Thyroid gland (tissue), 4 donors: ENCODE results near the gene CAMK1D. TPM values are rescaled to one million over a fixed set of nuclear protein-coding genes. Genes with fewer than 3 reads are reported as not detected.

Experiments
- DNase-seq, 2 donors: peaks; one replicate each; pipeline ENCODE4 v3.0.0-alpha.2; 2019
- H3K27ac ChIP-seq, 3 donors: fragments of 200-600 bp; sonication (generic); 1 replicate in 2 of 3; 2 replicates in 1 of 3; pipeline ENCODE4 v1.5.1; 2016 to 2019; ENCODE audit warnings: mild to moderate bottlenecking in 1 of 3, moderate library complexity in 1 of 3
- H3K27me3 ChIP-seq: fragments of 200-600 bp; sonication (generic); one replicate; pipeline ENCODE4 v1.5.1; 2019
- H3K36me3 ChIP-seq, 2 donors: fragments of 200-600 bp; sonication (generic); one replicate each; pipeline ENCODE4 v1.5.1; 2016 to 2019
- H3K4me1 ChIP-seq, 2 donors: fragments of 200-600 bp; sonication (generic); one replicate each; pipeline ENCODE4 v1.5.1; 2017 to 2019
- H3K4me3 ChIP-seq, 3 donors: fragments of 200-600 bp; sonication (generic); replicated peaks in 1 of 3; 1 replicate in 2 of 3; 2 replicates in 1 of 3; pipeline ENCODE4 v1.5.1; 2016; ENCODE audit warnings: mild to moderate bottlenecking in 1 of 3
- H3K9me3 ChIP-seq: fragments of 200-600 bp; sonication (generic); one replicate; pipeline ENCODE4 v1.5.1; 2017
- POLR2A ChIP-seq, 2 donors: fragments of 450-650 bp; IDR thresholded peaks; one replicate each; pipeline ENCODE4 v1.6.1; 2017; ENCODE audit warnings: antibody characterized with exemption in 2 of 2, mild to moderate bottlenecking in 2 of 2, moderate library complexity in 1 of 2
- WGBS, 2 donors: methylation state at CpG; one replicate each; pipeline ENCODE4 v1.1.5; 2017; 5-methylcytosine and 5-hydroxymethylcytosine counted together
- intact Hi-C: fragments of 100-400 bp; cut with DNase I; formaldehyde crosslinking; loops from one replicate; pipeline ENCODE4 v1.15.1; 2023
- total RNA-seq, 4 donors: library from RNA; depleted of rRNA; stranded (reverse); fragments of >200 nt; gene quantifications; one replicate each; pipeline ENCODE4 v1.2.3, GENCODE V29; 2016
- TF ChIP-seq, protein P1 (sequence below), 6 experiments: fragments of 200-600 bp in 3 of 6; fragments of 450-650 bp in 3 of 6; sonication (generic) in 3 of 6; IDR thresholded peaks; one replicate each; pipeline ENCODE4 v1.5.1; 2016 to 2019; ENCODE audit warnings: antibody characterized with exemption in 6 of 6, mild to moderate bottlenecking in 2 of 6, inconsistent platforms in 1 of 6, moderate library complexity in 1 of 6

The CAMK1D gene
- total RNA-seq, 4 donors from 2014 or later = 12.2 to 29.6 (median 17.4) TPM

DNA sequence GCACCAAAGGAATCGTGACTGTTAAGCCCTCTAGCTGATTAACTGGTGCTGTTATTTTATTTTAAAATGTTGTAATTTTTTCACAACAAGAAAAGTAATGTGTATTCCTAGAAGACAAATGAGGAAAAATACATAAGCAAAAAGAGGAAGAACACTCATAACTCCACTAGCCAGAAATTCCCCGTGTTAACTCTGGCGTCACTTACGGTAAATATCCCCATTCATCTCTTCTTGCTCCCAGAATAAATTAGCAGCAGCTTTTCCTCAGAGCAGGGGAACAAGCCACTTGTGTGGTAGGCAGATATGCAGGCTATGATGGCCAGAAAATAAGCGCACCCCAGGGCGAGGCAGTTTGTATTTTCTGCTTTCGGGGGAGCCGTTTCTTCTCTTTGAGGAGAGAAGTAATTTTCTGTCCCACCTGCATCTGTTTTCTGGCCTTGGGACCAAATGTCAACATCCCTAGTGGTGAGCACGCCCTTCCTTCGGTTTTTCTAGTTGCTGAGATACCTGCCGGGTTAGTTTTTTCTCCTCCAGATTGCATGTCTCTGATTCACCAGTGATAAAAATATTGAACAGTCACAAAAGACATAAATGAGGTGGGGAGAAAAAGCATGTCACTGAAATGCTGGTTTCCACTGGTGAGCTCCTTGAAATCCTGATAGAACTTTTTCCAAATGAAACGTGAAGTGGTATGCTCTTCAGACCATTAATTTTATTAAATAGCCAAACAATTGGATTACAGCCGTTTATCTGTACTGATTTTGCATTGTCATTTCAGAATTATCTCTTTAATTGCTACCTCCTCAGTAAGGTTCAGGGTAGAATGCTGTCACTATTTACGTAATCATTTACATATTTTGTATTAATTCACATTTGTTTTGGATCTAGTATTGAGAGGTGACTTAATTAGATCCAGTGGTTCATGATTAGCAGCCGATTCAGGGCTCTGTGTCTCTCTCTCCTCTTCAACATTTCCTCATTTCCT lies 268.1 kb downstream of the CAMK1D start:
- no peaks in the 10 kb centered on the region for H3K9me3 ChIP-seq
- no peak for DNase-seq
- intact Hi-C loops = no loop called here
- peaks cover 26 to 28% of the 10 kb centered on the region in 2 donors for H3K4me1 ChIP-seq
- no peaks in the 10 kb centered on the region for H3K27me3 ChIP-seq
- H3K4me3 ChIP-seq = no peak overlapping the region
- no peak for TF ChIP-seq POLR2A (IDR thresholded peaks at IDR 0.05)
- TF ChIP-seq, protein P1, sequence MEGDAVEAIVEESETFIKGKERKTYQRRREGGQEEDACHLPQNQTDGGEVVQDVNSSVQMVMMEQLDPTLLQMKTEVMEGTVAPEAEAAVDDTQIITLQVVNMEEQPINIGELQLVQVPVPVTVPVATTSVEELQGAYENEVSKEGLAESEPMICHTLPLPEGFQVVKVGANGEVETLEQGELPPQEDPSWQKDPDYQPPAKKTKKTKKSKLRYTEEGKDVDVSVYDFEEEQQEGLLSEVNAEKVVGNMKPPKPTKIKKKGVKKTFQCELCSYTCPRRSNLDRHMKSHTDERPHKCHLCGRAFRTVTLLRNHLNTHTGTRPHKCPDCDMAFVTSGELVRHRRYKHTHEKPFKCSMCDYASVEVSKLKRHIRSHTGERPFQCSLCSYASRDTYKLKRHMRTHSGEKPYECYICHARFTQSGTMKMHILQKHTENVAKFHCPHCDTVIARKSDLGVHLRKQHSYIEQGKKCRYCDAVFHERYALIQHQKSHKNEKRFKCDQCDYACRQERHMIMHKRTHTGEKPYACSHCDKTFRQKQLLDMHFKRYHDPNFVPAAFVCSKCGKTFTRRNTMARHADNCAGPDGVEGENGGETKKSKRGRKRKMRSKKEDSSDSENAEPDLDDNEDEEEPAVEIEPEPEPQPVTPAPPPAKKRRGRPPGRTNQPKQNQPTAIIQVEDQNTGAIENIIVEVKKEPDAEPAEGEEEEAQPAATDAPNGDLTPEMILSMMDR (IDR thresholded peaks at IDR 0.05) = no peak
- 64 to 68% methylated on average over 15 of the region's 15 CpGs for WGBS, 2 donors
- no peaks in the 10 kb centered on the region for H3K36me3 ChIP-seq
- H3K27ac ChIP-seq = no peak overlapping the region

DNA sequence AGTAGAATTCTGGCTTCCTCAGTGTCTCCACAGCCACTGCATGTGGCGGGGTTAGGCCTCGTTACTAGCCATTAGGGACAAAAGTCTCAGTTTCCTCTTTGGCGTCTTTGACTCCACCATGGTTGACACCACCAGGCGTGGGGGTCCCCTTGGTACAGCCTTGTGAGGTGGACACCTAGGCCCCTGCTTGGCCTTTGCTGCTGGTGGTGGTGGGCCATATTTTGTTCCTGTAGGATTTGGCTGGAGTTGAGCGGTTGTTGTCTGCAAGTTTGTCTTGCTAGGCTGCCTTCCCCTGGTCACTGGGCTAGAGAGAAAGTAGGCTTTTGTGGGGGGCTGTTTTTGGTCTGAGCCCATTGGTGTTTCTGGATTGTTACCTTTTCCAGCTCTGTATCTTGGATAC lies 272.7 kb downstream of the CAMK1D start:
- Histone ChIP-seq H3K9me3 (no peaks in the 10 kb centered on the region), H3K36me3 (no peaks in the 10 kb centered on the region), H3K27me3 (no peaks in the 10 kb centered on the region), H3K27ac (no peak overlapping the region), H3K4me1 (peaks cover 10 to 13% of the 10 kb centered on the region in 2 donors), H3K4me3 (no peak overlapping the region)
- no peak for TF ChIP-seq POLR2A (IDR thresholded peaks at IDR 0.05)
- TF ChIP-seq, protein P1 (IDR thresholded peaks at IDR 0.05) = no peak
- DNase-seq = no peak
- intact Hi-C loops = no loop called here
- WGBS, 2 donors = 88 to 90% methylated on average over 5 of the region's 5 CpGs

DNA sequence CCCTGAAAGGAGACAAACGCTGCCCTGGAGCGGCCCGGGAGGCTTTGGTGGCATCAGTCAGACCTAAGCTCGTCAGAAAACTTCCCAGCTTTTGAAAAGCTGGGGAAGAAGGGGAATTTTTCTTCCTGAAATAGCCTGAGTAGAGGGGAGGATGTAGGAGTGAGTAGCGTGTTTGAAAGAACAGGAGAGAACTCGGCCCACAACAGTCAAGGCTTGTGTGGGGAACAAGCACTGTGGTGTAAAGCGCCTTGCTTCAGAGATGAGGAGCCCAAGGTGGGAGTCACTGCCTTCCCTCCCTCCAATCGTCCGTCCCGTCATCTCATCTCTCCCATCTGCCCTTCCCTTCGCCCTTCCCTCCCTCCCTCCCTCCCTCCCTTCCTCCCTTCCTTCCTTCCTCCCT lies 273.3 kb downstream of the CAMK1D start:
- no peaks in the 10 kb centered on the region for H3K36me3 ChIP-seq
- H3K27me3 ChIP-seq = no peaks in the 10 kb centered on the region
- peaks cover 3 to 6% of the 10 kb centered on the region in 2 donors for H3K4me1 ChIP-seq
- intact Hi-C loops = no loop called here
- H3K4me3 ChIP-seq = no peak overlapping the region
- H3K27ac ChIP-seq = no peak overlapping the region
- TF ChIP-seq, protein P1 (IDR thresholded peaks at IDR 0.05) = no peak
- TF ChIP-seq POLR2A (IDR thresholded peaks at IDR 0.05) = no peak
- no peaks in the 10 kb centered on the region for H3K9me3 ChIP-seq
- 85 to 94% methylated on average over 11 of the region's 11 CpGs for WGBS, 2 donors
- DNase-seq = no peak

DNA sequence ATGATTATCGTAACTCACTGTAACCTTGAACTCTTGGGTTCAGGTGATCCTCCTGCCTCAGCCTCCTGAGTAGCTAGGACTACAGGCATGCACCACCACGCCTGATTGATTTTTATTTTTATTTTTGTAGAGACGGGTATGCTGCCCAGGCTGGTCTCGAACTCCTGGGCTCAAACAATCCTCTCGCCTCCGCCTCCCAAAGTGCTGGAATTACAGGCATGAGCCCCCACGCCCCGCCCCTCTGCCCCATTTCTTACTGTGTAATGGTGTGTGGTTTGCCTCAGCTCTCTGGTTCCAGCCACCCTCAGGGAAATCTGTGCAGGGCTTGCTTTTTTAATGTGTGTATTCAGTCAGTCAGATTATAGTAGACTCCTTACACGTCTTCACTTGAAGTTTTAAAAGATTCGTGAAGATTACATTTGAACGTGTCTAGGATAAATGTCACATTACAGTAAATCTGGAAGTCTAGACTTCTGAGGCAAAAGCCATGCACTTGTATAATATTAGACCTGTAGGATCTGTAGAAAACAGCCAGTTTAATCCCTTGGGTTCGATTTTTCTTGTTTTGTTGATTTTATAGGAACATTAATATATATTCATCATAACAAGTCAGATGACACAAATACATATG lies 276.2 kb downstream of the CAMK1D start:
- no peak for DNase-seq
- intact Hi-C loops = no loop called here
- Histone ChIP-seq H3K4me3 (no peak overlapping the region), H3K9me3 (no peaks in the 10 kb centered on the region), H3K27me3 (no peaks in the 10 kb centered on the region), H3K36me3 (no peaks in the 10 kb centered on the region), H3K27ac (no peak overlapping the region), H3K4me1 (peaks cover 5 to 16% of the 10 kb centered on the region in 2 donors)
- 89% methylated on average over 12 of the region's 12 CpGs for WGBS, 2 donors
- TF ChIP-seq POLR2A (IDR thresholded peaks at IDR 0.05) = no peak
- TF ChIP-seq, protein P1 (IDR thresholded peaks at IDR 0.05) = no peak

DNA sequence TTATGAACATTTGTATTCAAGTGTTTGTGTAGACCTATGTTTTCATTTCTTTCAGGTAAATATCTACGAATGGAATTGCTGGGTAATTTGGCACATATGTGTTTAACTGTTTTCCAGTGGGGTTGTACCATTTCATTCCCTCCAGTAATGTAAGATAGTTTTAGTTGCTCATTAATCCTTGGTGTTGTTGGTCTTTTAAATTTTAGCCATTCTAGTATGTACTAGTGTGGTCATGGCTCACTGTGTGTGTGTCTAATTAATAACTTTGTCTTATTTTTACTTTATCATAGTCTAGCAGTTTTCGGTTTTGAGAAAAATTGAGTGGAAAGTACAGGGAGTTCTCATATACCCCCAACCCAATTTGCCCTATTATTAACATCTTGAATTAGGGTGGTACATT lies 278.8 kb downstream of the CAMK1D start:
- WGBS, 2 donors = 91 to 94% methylated on average over 2 of the region's 2 CpGs

More for the DNA sequence above, 278.8 kb downstream of the CAMK1D start:
- no peak for DNase-seq
- no peak for TF ChIP-seq POLR2A (IDR thresholded peaks at IDR 0.05)
- TF ChIP-seq, protein P1 (IDR thresholded peaks at IDR 0.05) = no peak
- peaks cover 12 to 34% of the 10 kb centered on the region in 2 donors for H3K4me1 ChIP-seq
- no peak overlapping the region for H3K27ac ChIP-seq
- intact Hi-C loops = no loop called here
- H3K9me3 ChIP-seq = no peaks in the 10 kb centered on the region
- H3K27me3 ChIP-seq = no peaks in the 10 kb centered on the region
- no peak overlapping the region for H3K4me3 ChIP-seq
- H3K36me3 ChIP-seq = no peaks in the 10 kb centered on the region
